ENCODE measurements around the gene PEX16. TPM values are rescaled to one million over a fixed set of nuclear protein-coding genes. Genes with fewer than 3 reads are reported as not detected.

Gene PEX16
- total and polyA plus RNA-seq, 2 of the 13 experiments (the other 11 are each of a cell fraction or from before 2014, with no cell fraction given): 12.5 to 21.8 TPM

DNA sequence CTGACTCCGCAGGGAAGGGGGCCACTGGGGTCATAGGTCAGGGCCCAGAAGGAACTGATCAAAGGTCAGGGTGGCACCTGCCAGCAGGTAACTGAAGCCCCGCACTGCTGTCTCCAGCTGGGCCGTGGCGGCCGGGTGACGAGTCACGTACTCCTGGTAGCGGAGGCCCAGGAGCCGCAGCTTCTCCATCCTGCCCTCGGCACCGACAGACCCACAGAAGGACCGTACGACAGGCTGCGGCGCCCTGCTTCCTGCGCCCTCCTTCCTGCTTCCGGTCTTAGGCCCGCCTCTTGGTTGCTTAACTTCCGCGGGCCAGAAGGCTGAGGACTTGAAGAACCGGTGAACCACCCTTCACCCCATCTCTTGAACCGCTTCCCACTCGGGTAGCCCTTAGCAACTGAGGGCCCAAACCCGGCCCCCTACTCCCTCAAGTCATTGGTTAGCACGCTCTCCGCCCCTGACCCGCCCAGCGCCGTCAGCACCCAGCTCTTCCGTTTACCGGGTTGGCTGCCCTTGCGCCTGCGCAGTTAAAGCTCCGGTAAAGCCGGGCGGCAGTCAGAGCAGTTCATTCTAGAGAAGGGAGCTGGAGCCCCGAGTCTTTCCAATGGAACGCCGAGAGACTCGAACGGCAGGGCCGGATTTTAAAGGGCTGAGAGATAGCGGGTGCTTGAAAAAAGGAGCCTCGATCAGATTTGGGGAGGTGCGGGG lies at the start of gene PEX16 (continued):
- TF ChIP-seq ARID3A (IDR thresholded peaks at IDR 0.05; ENCODE audit: low read depth, low read length): no peak
- TF ChIP-seq ZNF430 (CRISPR knock-in tag; IDR thresholded peaks at IDR 0.05): no peak
- no peak for TF ChIP-seq ZNF460 (CRISPR knock-in tag; IDR thresholded peaks at IDR 0.05; ENCODE audit: borderline replicate concordance)
- TF ChIP-seq, protein P1, sequence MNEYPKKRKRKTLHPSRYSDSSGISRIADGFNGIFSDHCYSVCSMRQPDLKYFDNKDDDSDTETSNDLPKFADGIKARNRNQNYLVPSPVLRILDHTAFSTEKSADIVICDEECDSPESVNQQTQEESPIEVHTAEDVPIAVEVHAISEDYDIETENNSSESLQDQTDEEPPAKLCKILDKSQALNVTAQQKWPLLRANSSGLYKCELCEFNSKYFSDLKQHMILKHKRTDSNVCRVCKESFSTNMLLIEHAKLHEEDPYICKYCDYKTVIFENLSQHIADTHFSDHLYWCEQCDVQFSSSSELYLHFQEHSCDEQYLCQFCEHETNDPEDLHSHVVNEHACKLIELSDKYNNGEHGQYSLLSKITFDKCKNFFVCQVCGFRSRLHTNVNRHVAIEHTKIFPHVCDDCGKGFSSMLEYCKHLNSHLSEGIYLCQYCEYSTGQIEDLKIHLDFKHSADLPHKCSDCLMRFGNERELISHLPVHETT (CRISPR knock-in tag; conservative IDR thresholded peaks at IDR 0.05): peak; percentile 73; the same call in 1 of the 2 replicates
- TF ChIP-seq, protein P2, sequence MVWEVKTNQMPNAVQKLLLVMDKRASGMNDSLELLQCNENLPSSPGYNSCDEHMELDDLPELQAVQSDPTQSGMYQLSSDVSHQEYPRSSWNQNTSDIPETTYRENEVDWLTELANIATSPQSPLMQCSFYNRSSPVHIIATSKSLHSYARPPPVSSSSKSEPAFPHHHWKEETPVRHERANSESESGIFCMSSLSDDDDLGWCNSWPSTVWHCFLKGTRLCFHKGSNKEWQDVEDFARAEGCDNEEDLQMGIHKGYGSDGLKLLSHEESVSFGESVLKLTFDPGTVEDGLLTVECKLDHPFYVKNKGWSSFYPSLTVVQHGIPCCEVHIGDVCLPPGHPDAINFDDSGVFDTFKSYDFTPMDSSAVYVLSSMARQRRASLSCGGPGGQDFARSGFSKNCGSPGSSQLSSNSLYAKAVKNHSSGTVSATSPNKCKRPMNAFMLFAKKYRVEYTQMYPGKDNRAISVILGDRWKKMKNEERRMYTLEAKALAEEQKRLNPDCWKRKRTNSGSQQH (CRISPR knock-in tag; IDR thresholded peaks at IDR 0.05; ENCODE audit: low read depth): no peak
- peak; percentile 56; the same call in 1 of the 2 replicates for TF ChIP-seq RFX3 (CRISPR knock-in tag; IDR thresholded peaks at IDR 0.05)
- no peak for TF ChIP-seq ZNF530 (CRISPR knock-in tag; IDR thresholded peaks at IDR 0.05; ENCODE audit: low read depth)
- TF ChIP-seq TBX2 (CRISPR knock-in tag; IDR thresholded peaks at IDR 0.05; ENCODE audit: borderline replicate concordance): peak; percentile 60
- no peak; the same call in 1 of the 2 replicates for TF ChIP-seq MXD1 (CRISPR knock-in tag; IDR thresholded peaks at IDR 0.05)
- no peak for TF ChIP-seq PCBP1 (IDR thresholded peaks at IDR 0.05; ENCODE audit: borderline replicate concordance, low read depth, low read length)
- TF ChIP-seq NKX3-1 (CRISPR knock-in tag; IDR thresholded peaks at IDR 0.05): no peak
- no peak for TF ChIP-seq MLX (CRISPR knock-in tag; IDR thresholded peaks at IDR 0.05)
- no peak for TF ChIP-seq ZNF616 (CRISPR knock-in tag; IDR thresholded peaks at IDR 0.05; ENCODE audit: low read depth)
- TF ChIP-seq PHF21A (CRISPR knock-in tag; IDR thresholded peaks at IDR 0.05): peak; percentile 75
- TF ChIP-seq SNAI1 (CRISPR knock-in tag; IDR thresholded peaks at IDR 0.05; ENCODE audit: borderline replicate concordance): no peak
- peak; percentile 98 for TF ChIP-seq RFXAP (CRISPR knock-in tag; IDR thresholded peaks at IDR 0.05; ENCODE audit: borderline replicate concordance)
- TF ChIP-seq ZNF737 (CRISPR knock-in tag; IDR thresholded peaks at IDR 0.05; ENCODE audit: borderline replicate concordance): no peak
- no peak for TF ChIP-seq ZNF138 (CRISPR knock-in tag; IDR thresholded peaks at IDR 0.05; ENCODE audit: low read depth)
- TF ChIP-seq PTBP1 (IDR thresholded peaks at IDR 0.05; ENCODE audit: low read depth, low read length, poor library complexity, severe bottlenecking): no peak
- TF ChIP-seq ATF3 (CRISPR knock-in tag; IDR thresholded peaks at IDR 0.05): no peak
- TF ChIP-seq HOXA3 (CRISPR knock-in tag; IDR thresholded peaks at IDR 0.05): peak; percentile 46; the same call in 1 of the 2 replicates
